OCI-LY1 (cell line): ENCODE measurements around the gene USP13.
"Not testable (repeated sequence)": the region's sequence is repeated elsewhere in the genome, so short reads cannot be mapped to it uniquely, and the experiment has no call there.

Experiments used
- H2AFZ ChIP-seq: fragments of 200-600 bp; sonication (generic), shearing (Covaris generic); 2 replicates; pipeline ENCODE4 v1.6.0; 2014; ENCODE audit warnings: antibody characterized with exemption, mild to moderate bottlenecking, low read length
- H3F3A ChIP-seq: fragments of 200-600 bp; sonication (generic), shearing (Covaris generic); 2 replicates; pipeline ENCODE4 v1.6.0; 2014; ENCODE audit warnings: mild to moderate bottlenecking, antibody characterized with exemption, low read length, moderate library complexity; ENCODE audit not compliant: insufficient read depth
- H3K27ac ChIP-seq: fragments of 200-600 bp; sonication (generic); 2 replicates; pipeline ENCODE4 v1.5.1; 2014; ENCODE audit warnings: low read length, mixed run types, mild to moderate bottlenecking, low read depth; ENCODE audit not compliant: poor library complexity, severe bottlenecking
- H3K27me3 ChIP-seq: fragments of 200-600 bp; sonication (generic); 2 replicates; pipeline ENCODE4 v1.6.0; 2014; ENCODE audit warnings: antibody characterized with exemption, mild to moderate bottlenecking, low read length, moderate library complexity; ENCODE audit not compliant: insufficient read depth
- H3K36me3 ChIP-seq: fragments of 200-600 bp; sonication (generic); 2 replicates; pipeline ENCODE4 v1.6.1; 2014; ENCODE audit warnings: mild to moderate bottlenecking, antibody characterized with exemption, low read length, moderate library complexity, mixed read lengths; ENCODE audit not compliant: insufficient read depth
- H3K4me1 ChIP-seq: fragments of 200-600 bp; sonication (generic); 2 replicates; pipeline ENCODE4 v1.5.1; 2014; ENCODE audit warnings: mild to moderate bottlenecking, low read length, moderate library complexity; ENCODE audit not compliant: insufficient read depth, severe bottlenecking
- H3K4me2 ChIP-seq: fragments of 200-600 bp; sonication (generic), shearing (Covaris generic); 2 replicates; pipeline ENCODE4 v1.6.1; 2014; ENCODE audit warnings: low read length
- H3K4me3 ChIP-seq: fragments of 200-600 bp; sonication (generic); 2 replicates; pipeline ENCODE4 v1.5.1; 2014; ENCODE audit warnings: low read length, low read depth, mild to moderate bottlenecking, mixed read lengths; ENCODE audit not compliant: poor library complexity, severe bottlenecking
- H3K79me2 ChIP-seq: fragments of 200-600 bp; shearing (Covaris generic); 2 replicates; pipeline ENCODE4 v1.6.1; 2016; ENCODE audit warnings: mixed run types, low read length, mixed read lengths; ENCODE audit not compliant: insufficient read depth
- H3K9ac ChIP-seq: fragments of 200-600 bp; sonication (generic), shearing (Covaris generic); 2 replicates; pipeline ENCODE4 v1.6.1; 2014; ENCODE audit warnings: mild to moderate bottlenecking, low read length, mixed read lengths
- H3K9me2 ChIP-seq: fragments of 200-600 bp; sonication (generic), shearing (Covaris generic); 2 replicates; pipeline ENCODE4 v1.6.1; 2014; ENCODE audit warnings: low read depth, mild to moderate bottlenecking, low read length, mixed read lengths
- H3K9me3 ChIP-seq: fragments of 200-600 bp; shearing (Covaris generic); 2 replicates; pipeline ENCODE4 v1.6.1; 2014; ENCODE audit warnings: low read length, mixed read lengths
- H4K20me1 ChIP-seq: fragments of 200-600 bp; sonication (generic), shearing (Covaris generic); 2 replicates; pipeline ENCODE4 v1.6.0; 2016; ENCODE audit warnings: mild to moderate bottlenecking, low read length; ENCODE audit not compliant: insufficient read depth
- CTCF ChIP-seq: fragments of 200-600 bp; sonication (generic), shearing (Covaris generic); IDR thresholded peaks from 2 replicates; pipeline ENCODE4 v1.5.1; 2017; ENCODE audit warnings: mild to moderate bottlenecking, antibody characterized with exemption, low read length, moderate library complexity, mixed read lengths
- EZH2 ChIP-seq: fragments of 200-600 bp; sonication (generic), shearing (Covaris generic); IDR thresholded peaks from 2 replicates; pipeline ENCODE4 v1.8.0; 2017; ENCODE audit warnings: borderline replicate concordance, mixed run types, mild to moderate bottlenecking, antibody characterized with exemption, low read length, moderate library complexity, mixed read lengths

USP13 gene

GRCh38 chr3:179640469-179640868 is 12.4 kb upstream of the USP13 start:
- no peak overlapping the region for H3K9ac ChIP-seq
- no peak for TF ChIP-seq EZH2
- no peak for TF ChIP-seq CTCF
- H3K27ac ChIP-seq: no peak overlapping the region
- no peak overlapping the region for H3K4me3 ChIP-seq
- no peak overlapping the region for H2AFZ ChIP-seq
- no peaks in the 10 kb centered on the region for H3K9me3 ChIP-seq
- H3K9me2 ChIP-seq: no peaks in the 10 kb centered on the region
- H3K27me3 ChIP-seq: no peaks in the 10 kb centered on the region
- H3K4me2 ChIP-seq: no peak overlapping the region
- no peaks in the 10 kb centered on the region for H4K20me1 ChIP-seq
- no peaks in the 10 kb centered on the region for H3K36me3 ChIP-seq
- H3K4me1 ChIP-seq: no peaks in the 10 kb centered on the region
- H3F3A ChIP-seq: no peaks in the 10 kb centered on the region
- H3K79me2 ChIP-seq: no peaks in the 10 kb centered on the region

- Histone ChIP-seq H3K4me1 (no peaks in the 10 kb centered on the region), H2AFZ (no peak overlapping the region), H3K27ac (no peak overlapping the region)
Observed at GRCh38 chr3:179642871-179643270, 10.0 kb upstream of the USP13 start.

GRCh38 chr3:179643837-179644236 is 9.0 kb upstream of the USP13 start:
- not testable (repeated sequence) for H3K9ac ChIP-seq, H3K9me3 ChIP-seq, H3K79me2 ChIP-seq, H3K9me2 ChIP-seq, H3K4me2 ChIP-seq, H3F3A ChIP-seq, H3K4me3 ChIP-seq, H3K27me3 ChIP-seq, H3K27ac ChIP-seq, H3K36me3 ChIP-seq, H4K20me1 ChIP-seq, H2AFZ ChIP-seq, H3K4me1 ChIP-seq

More at GRCh38 chr3:179642871-179643270, 10.0 kb upstream of the USP13 start:
- Histone ChIP-seq H3K9me3 (no peaks in the 10 kb centered on the region), H3K4me2 (no peak overlapping the region), H3K9ac (no peak overlapping the region), H3K79me2 (no peaks in the 10 kb centered on the region), H3K27me3 (no peaks in the 10 kb centered on the region), H3K4me3 (no peak overlapping the region), H3F3A (no peaks in the 10 kb centered on the region), H3K9me2 (no peaks in the 10 kb centered on the region), H4K20me1 (no peaks in the 10 kb centered on the region), H3K36me3 (no peaks in the 10 kb centered on the region)
- TF ChIP-seq EZH2 (no peak), CTCF (no peak)

- Histone ChIP-seq H3K36me3 (no peaks in the 10 kb centered on the region), H3K9me3 (no peaks in the 10 kb centered on the region), H3K4me2 (no peak overlapping the region), H3K27me3 (no peaks in the 10 kb centered on the region), H4K20me1 (no peaks in the 10 kb centered on the region), H3K9me2 (no peaks in the 10 kb centered on the region), H3K27ac (no peak overlapping the region), H3K9ac (no peak overlapping the region), H3K4me1 (peaks cover 1% of the 10 kb centered on the region), H2AFZ (no peak overlapping the region), H3K4me3 (no peak overlapping the region), H3F3A (no peaks in the 10 kb centered on the region), H3K79me2 (no peaks in the 10 kb centered on the region)
- TF ChIP-seq EZH2: no peak
- TF ChIP-seq CTCF: no peak
Observed at GRCh38 chr3:179646177-179646576, 6.7 kb upstream of the USP13 start.
